Measurements from ENCODE around the gene STK26.

Gene STK26

GRCh38 chrX:132101206-132101605 is 78.1 kb downstream of the STK26 start:
- DNase-seq: no peak

GRCh38 chrX:132101799-132102198 is 78.7 kb downstream of the STK26 start:
- DNase-seq: no peak

GRCh38 chrX:132107291-132107690 is 84.2 kb downstream of the STK26 start:
- no peak for DNase-seq

GRCh38 chrX:132114607-132115006 is 91.5 kb downstream of the STK26 start:
- DNase-seq: no peak

- no peak for DNase-seq
Observed at GRCh38 chrX:132115792-132116191, 92.7 kb downstream of the STK26 start.

GRCh38 chrX:132118358-132118757 is 95.3 kb downstream of the STK26 start:
- no peak for DNase-seq

GRCh38 chrX:132119283-132119682 is 96.2 kb downstream of the STK26 start:
- no peak for DNase-seq

GRCh38 chrX:132119821-132120515 is 96.9 kb downstream of the STK26 start:
- DNase-seq: no peak

GRCh38 chrX:132120913-132121312 is 97.8 kb downstream of the STK26 start:
- no peak for DNase-seq
